ENCODE results near the gene TM6SF1. TPM values are rescaled to one million over a fixed set of nuclear protein-coding genes. Genes with fewer than 3 reads are reported as not detected.
"Not testable (repeated sequence)": the region's sequence is repeated elsewhere in the genome, so short reads cannot be mapped to it uniquely, and the experiment has no call there.

TM6SF1 gene
- total RNA-seq, 1 donor from 2014 or later, result 2.6 TPM

DNA sequence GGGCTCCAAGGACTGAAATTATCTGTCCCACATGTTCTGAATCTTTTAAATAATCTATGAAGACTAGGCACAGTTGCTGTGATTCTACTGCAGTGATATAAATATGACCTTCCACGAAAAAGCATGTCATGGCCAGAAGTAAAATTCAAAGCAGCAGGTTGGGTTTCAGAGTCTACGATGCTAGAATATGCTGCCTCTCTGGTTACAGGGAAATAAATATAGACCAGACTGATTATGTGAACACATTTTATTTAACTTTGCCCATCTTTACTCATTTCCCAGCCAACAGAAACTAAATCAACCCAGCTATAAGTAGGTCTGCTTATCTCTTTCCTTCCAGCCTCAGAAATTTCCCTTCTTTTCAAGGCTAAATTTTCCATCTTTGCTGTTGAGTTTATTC lies 19.9 kb upstream of the TM6SF1 start:
- Histone ChIP-seq H3K27me3 (ENCODE audit: control insufficient read depth, insufficient read depth, low read length) (no peaks in the 10 kb centered on the region), H3K36me3 (ENCODE audit: control insufficient read depth, insufficient read depth, low read length) (no peaks in the 10 kb centered on the region), H3K4me3 (ENCODE audit: low read depth, low read length) (no peak overlapping the region)
- TF ChIP-seq, protein P1, sequence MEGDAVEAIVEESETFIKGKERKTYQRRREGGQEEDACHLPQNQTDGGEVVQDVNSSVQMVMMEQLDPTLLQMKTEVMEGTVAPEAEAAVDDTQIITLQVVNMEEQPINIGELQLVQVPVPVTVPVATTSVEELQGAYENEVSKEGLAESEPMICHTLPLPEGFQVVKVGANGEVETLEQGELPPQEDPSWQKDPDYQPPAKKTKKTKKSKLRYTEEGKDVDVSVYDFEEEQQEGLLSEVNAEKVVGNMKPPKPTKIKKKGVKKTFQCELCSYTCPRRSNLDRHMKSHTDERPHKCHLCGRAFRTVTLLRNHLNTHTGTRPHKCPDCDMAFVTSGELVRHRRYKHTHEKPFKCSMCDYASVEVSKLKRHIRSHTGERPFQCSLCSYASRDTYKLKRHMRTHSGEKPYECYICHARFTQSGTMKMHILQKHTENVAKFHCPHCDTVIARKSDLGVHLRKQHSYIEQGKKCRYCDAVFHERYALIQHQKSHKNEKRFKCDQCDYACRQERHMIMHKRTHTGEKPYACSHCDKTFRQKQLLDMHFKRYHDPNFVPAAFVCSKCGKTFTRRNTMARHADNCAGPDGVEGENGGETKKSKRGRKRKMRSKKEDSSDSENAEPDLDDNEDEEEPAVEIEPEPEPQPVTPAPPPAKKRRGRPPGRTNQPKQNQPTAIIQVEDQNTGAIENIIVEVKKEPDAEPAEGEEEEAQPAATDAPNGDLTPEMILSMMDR (IDR thresholded peaks at IDR 0.05; ENCODE audit: insufficient read depth, low read length, severe bottlenecking), result no peak
- no peak for DNase-seq (ENCODE audit: low read depth)
- FAIRE-seq, result no peak

DNA sequence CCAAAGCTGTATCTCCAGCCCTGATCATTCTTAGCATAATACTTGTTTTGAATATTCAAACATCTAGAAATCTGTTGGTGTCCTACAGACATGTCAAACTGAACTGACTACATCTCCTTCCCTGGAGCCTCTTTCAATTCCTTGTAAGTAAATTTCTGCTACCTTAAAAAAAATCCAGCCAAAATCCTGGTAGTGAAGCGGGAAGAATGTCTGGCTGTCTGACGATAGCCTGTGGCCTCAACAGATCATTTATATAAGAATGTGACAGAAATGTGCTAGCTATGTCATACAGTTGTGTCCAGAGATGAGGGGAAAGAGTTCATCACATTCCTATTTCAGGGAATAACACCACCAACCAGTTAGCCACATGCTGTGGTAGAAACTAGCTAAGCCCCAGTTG lies 18.6 kb upstream of the TM6SF1 start:
- TF ChIP-seq, protein P1 (IDR thresholded peaks at IDR 0.05; ENCODE audit: insufficient read depth, low read length, severe bottlenecking), result no peak
- Histone ChIP-seq H3K36me3 (ENCODE audit: control insufficient read depth, insufficient read depth, low read length) (no peaks in the 10 kb centered on the region), H3K27me3 (ENCODE audit: control insufficient read depth, insufficient read depth, low read length) (no peaks in the 10 kb centered on the region), H3K4me3 (ENCODE audit: low read depth, low read length) (no peak overlapping the region)
- FAIRE-seq (no peak), DNase-seq (ENCODE audit: low read depth) (no peak)

DNA sequence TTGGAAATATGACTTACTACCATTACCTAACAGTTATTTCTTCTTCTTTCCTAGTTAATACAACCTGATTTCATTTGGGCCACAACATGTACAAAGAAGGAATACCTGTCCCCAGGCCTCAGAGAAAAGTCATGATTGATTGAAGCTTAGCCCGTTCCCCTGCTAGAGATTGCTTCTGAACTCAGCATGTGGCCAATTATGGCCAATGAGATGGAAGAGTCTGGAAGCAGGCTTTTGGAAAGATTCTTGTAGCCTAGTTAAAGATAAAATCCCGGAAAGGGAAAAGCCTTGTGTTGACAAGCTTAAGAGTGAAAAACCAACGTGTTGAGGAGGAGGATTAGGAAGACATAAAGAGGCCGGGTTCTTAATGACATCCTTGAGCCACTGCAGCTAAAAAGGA lies 17.0 kb upstream of the TM6SF1 start:
- FAIRE-seq (no peak), DNase-seq (ENCODE audit: low read depth) (no peak)
- Histone ChIP-seq H3K36me3 (ENCODE audit: control insufficient read depth, insufficient read depth, low read length) (no peaks in the 10 kb centered on the region), H3K27me3 (ENCODE audit: control insufficient read depth, insufficient read depth, low read length) (no peaks in the 10 kb centered on the region), H3K4me3 (ENCODE audit: low read depth, low read length) (no peak overlapping the region)
- TF ChIP-seq, protein P1 (IDR thresholded peaks at IDR 0.05; ENCODE audit: insufficient read depth, low read length, severe bottlenecking), result no peak

DNA sequence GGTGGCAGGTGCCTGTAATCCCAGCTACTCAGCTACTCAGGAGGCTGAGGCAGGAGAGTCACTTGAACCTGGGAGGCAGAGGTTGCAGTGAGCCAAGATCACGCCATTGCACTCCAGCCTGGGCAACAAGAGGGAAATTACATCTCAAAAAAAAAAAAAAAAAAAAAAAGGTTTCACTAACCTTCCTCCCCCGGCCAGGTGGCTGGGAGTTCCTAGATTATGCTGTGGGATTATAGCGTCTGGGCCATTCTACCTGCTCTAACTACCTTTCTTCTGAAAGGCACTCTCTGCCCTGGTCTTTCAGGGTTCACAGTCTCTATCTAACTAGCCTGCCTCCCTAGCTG lies 15.5 kb upstream of the TM6SF1 start:
- DNase-seq (ENCODE audit: low read depth); H3K27me3 ChIP-seq (ENCODE audit: control insufficient read depth, insufficient read depth, low read length); H3K4me3 ChIP-seq (ENCODE audit: low read depth, low read length); H3K36me3 ChIP-seq (ENCODE audit: control insufficient read depth, insufficient read depth, low read length); FAIRE-seq: not testable (repeated sequence)

DNA sequence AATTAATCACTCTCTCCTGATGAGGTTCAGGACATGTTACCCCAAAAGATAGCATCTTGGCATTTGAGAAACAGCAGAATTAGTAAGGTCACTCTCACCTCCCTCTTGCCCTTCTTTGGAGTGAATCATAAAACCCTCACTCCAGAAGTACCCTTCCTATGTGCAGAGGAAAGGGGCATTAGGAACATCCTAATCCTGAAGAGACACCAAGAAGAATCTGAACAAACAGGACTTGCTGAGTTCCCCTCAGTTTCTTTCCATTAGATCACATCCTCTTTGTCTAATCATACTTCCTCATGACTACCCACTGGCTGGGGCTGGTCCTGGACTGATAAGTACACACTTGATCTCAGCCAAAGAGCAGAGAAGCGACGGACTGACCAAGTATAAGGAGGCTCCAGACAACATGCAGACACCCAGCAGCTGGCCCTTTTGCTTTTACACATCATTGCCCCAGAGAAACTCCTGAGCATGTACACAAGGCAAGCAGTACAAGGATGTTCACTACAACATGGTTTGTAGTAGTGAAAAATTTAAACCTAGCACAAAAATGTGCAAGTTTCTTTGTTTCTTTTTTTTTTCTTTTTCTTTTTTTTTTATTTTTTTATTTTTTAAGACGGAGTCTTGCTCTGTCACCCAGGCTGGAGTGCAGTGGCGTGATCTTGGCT lies 15.0 kb upstream of the TM6SF1 start:
- DNase-seq (ENCODE audit: low read depth) (peak; percentile 85), FAIRE-seq (no peak)
- H3K4me3 ChIP-seq (ENCODE audit: low read depth, low read length), result no peak overlapping the region
- H3K27me3 ChIP-seq (ENCODE audit: control insufficient read depth, insufficient read depth, low read length), result no peaks in the 10 kb centered on the region
- TF ChIP-seq, protein P1 (IDR thresholded peaks at IDR 0.05; ENCODE audit: insufficient read depth, low read length, severe bottlenecking), result no peak
- H3K36me3 ChIP-seq (ENCODE audit: control insufficient read depth, insufficient read depth, low read length), result no peaks in the 10 kb centered on the region

DNA sequence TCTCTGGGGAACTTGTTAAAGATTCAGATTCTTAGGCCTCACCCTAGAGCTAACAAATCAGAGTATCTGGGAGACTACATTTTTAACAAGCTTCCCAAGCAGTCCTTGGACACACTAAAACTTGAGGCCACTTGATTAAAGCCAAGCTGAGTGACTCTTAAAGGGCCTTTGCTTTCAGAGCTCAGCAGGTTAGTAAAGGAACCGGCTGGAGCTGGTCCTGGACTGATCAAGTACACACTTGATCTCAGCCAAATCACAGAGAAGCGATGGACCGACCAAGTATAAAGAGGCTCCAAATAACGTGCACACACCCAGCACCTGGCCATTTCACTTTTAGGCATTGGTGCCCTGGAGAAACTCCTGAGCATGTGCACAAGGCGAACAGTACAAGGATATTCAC lies 12.9 kb upstream of the TM6SF1 start:
- FAIRE-seq (no peak), DNase-seq (ENCODE audit: low read depth) (no peak)
- H3K36me3 ChIP-seq (ENCODE audit: control insufficient read depth, insufficient read depth, low read length), result no peaks in the 10 kb centered on the region
- TF ChIP-seq, protein P1 (IDR thresholded peaks at IDR 0.05; ENCODE audit: insufficient read depth, low read length, severe bottlenecking), result no peak
- H3K27me3 ChIP-seq (ENCODE audit: control insufficient read depth, insufficient read depth, low read length), result no peaks in the 10 kb centered on the region
- H3K4me3 ChIP-seq (ENCODE audit: low read depth, low read length), result no peak overlapping the region

Measured in bronchial epithelial cell (primary cell).